ENCODE measurements around the gene UQCRC1. TPM values are rescaled to one million over a fixed set of nuclear protein-coding genes. Genes with fewer than 3 reads are reported as not detected.

UQCRC1 gene
- total and polyA plus RNA-seq, 2 of the 8 experiments (the other 6 are each of a cell fraction or from before 2014, with no cell fraction given): 310 to 720 TPM

DNA sequence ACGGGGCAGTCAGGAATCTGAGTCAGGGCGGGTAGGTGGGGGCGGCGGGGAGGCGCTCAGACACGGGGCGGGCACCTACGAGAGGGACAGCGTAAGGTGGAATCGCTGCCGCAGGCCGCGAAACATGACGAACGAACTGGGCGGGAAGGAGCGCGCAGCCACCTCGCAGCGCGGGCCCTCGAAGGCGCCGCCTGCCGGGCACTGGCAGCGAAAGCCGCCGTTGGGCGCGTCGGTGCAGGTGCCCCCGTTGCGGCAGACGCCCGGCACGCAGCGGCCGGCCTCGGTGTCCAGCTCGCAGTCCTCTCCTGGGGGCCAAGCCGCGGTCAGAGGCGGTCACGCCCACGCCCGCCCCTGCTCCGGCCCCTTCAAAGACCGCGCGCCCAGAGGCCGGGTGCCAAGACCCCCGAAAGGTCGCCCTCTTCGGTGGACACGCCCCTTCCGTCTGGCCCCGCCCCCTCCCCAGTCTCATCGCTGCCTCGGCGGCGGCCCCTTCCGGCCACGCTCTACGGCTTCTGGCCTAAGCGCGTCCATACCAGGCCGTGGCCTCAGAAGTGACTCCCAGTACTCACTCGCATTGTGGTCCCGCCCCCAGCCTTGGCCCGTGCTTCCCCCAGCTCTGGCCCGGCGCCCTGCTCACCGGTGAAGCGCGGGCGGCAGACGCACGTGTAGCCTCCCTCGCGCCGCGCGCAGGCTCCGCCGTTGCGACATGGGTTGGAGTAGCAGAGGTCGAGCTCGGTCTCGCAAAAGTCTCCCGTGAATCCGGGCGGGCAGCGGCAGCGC lies 46.8 kb upstream of the UQCRC1 start:
- H3K9ac ChIP-seq (replicated peaks in 1 of 4; ENCODE audit: extremely low read depth in 1 of 4, low read depth in 3 of 4, low read length in 3 of 4): peak overlapping the region in 2 of 4 experiments; percentile 54 to 56; a peak in 4 of 7 replicates
- FAIRE-seq: no peak
- H3K4me2 ChIP-seq (ENCODE audit: insufficient read depth in 1 of 2, low read depth in 2 of 2, low read length in 2 of 2): peak overlapping the region; percentile 74 to 81
- no peak for TF ChIP-seq SP1 (IDR thresholded peaks at IDR 0.05; ENCODE audit: low read depth, low read length)
- no peak for TF ChIP-seq TAF7 (optimal IDR thresholded peaks at IDR 0.05; ENCODE audit: borderline replicate concordance, low read depth, low read length)
- TF ChIP-seq YY1 (IDR thresholded peaks at IDR 0.05; ENCODE audit: low read depth, low read length): no peak
- peak; percentile 26 to 48; a peak in 3 of 4 replicates for TF ChIP-seq RAD21 (IDR thresholded peaks at IDR 0.05 in 1 of 2, conservative IDR thresholded peaks at IDR 0.05 in 1 of 2; ENCODE audit: low read depth in 2 of 2, low read length in 2 of 2)
- TF ChIP-seq HDAC2 (IDR thresholded peaks at IDR 0.05; ENCODE audit: borderline replicate concordance in 1 of 2, low read depth in 2 of 2, low read length in 2 of 2): 0 out of 4 replicates have a peak, but pooled peaks of 1 of the 2 experiments have one; percentile 7
- no peak for TF ChIP-seq SP2 (IDR thresholded peaks at IDR 0.05; ENCODE audit: low read length)
- TF ChIP-seq CREB1 (IDR thresholded peaks at IDR 0.05): peak; percentile 67
- TF ChIP-seq KDM5A (IDR thresholded peaks at IDR 0.05; ENCODE audit: low read length): no peak
- no peak for TF ChIP-seq TCF12 (IDR thresholded peaks at IDR 0.05; ENCODE audit: low read depth, low read length)
- no peak for TF ChIP-seq SAP30 (IDR thresholded peaks at IDR 0.05; ENCODE audit: insufficient read depth, insufficient replicate concordance, low read length)

More for the DNA sequence above, 46.8 kb upstream of the UQCRC1 start:
- H3K56ac ChIP-seq (replicated peaks; ENCODE audit: insufficient read length, low read depth, low read length): no peak overlapping the region
- DNase-seq (ENCODE audit: low read depth in 1 of 2, low spot score in 2 of 2): peak; percentile 75 to 97
- H2BK12ac ChIP-seq (ENCODE audit: low read depth, low read length): peak overlapping the region; percentile 80
- peaks cover 0 to 17% (median 15%) of the 10 kb centered on the region in 4 experiments; a peak in 6 of 7 replicates for H3K4me1 ChIP-seq (replicated peaks in 1 of 4; ENCODE audit: control insufficient read depth in 3 of 4, insufficient read depth in 4 of 4, low read length in 3 of 4)
- H4K20me1 ChIP-seq (replicated peaks in 1 of 2; ENCODE audit: control insufficient read depth in 1 of 2, insufficient read depth in 2 of 2, low read length in 2 of 2): peaks cover 6 to 39% of the 10 kb centered on the region in 2 experiments
- peak overlapping the region; percentile 94 for H4K91ac ChIP-seq (replicated peaks; ENCODE audit: insufficient read length, low read length)
- H3K9me3 ChIP-seq (ENCODE audit: insufficient read depth in 2 of 2, low read depth in 1 of 2, low read length in 1 of 2): no peaks in the 10 kb centered on the region
- no peak overlapping the region for H2AK5ac ChIP-seq (ENCODE audit: low read depth, low read length)
- H2BK15ac ChIP-seq (ENCODE audit: low read length): peak overlapping the region; percentile 99; the same call in 1 of the 2 replicates
- H3K4me3 ChIP-seq (ENCODE audit: extremely low read depth in 1 of 4, insufficient read depth in 2 of 4, low read depth in 3 of 4, low read length in 4 of 4): peak overlapping the region; percentile 33 to 61 (median 40)
- no peak overlapping the region for H2BK120ac ChIP-seq (replicated peaks; ENCODE audit: low read depth, low read length)
- peaks cover 9% of the 10 kb centered on the region; the same call in 1 of the 2 replicates for H3K23me2 ChIP-seq (ENCODE audit: low read depth, low read length)
- H2BK5ac ChIP-seq (ENCODE audit: low read depth, low read length): peak overlapping the region; percentile 83
- H2BK20ac ChIP-seq (ENCODE audit: low read length): no peak overlapping the region
- peaks cover 0 to 13% (median 8%) of the 10 kb centered on the region in 4 experiments; a peak in 5 of 8 replicates for H3K36me3 ChIP-seq (ENCODE audit: control insufficient read depth in 2 of 4, insufficient read depth in 4 of 4, low read length in 3 of 4)
- no peak overlapping the region for H3K23ac ChIP-seq (ENCODE audit: insufficient read length)
- peak overlapping the region; percentile 87 for H4K5ac ChIP-seq (ENCODE audit: insufficient read length, low read depth, low read length)
- H3K27me3 ChIP-seq (replicated peaks in 1 of 4; ENCODE audit: control insufficient read depth in 3 of 4, extremely low read depth in 1 of 4, insufficient read depth in 3 of 4, low read length in 3 of 4): peaks cover 0 to 5% (median 4%) of the 10 kb centered on the region in 4 experiments; a peak in 3 of 7 replicates
- H3K79me2 ChIP-seq (ENCODE audit: control insufficient read depth in 1 of 2, insufficient read depth in 2 of 2, low read length in 2 of 2): no peaks in the 10 kb centered on the region
- H3K14ac ChIP-seq (ENCODE audit: insufficient read length): no peak overlapping the region
- peak overlapping the region; percentile 71; the same call in 1 of the 2 replicates for H3K27ac ChIP-seq (ENCODE audit: low read depth, low read length)
- ChIA-PET CTCF (ENCODE audit: partially characterized antibody) (interaction anchor here (0.6 to 2.6 kb wide), 13 partner anchors 11 to 107 kb away, joined by 3 to 11 read pairs (median 3); partner anchors contain the start of genes PFKFB4 and SLC26A6), POLR2A (ENCODE audit: partially characterized antibody) (interaction anchor here (0.7 to 10.5 kb wide), 10 partner anchors 7 to 364 kb away, joined by 3 to 111 read pairs (median 4); partner anchors contain the start of genes ATRIP, CELSR3, IP6K2 and NCKIPSD)
- peak overlapping the region; percentile 95 for H3K18ac ChIP-seq (ENCODE audit: extremely low read depth, low read length)
- peak overlapping the region; percentile 70; the same call in 1 of the 2 replicates for H2AFZ ChIP-seq (ENCODE audit: low read length)
- H3K79me1 ChIP-seq (ENCODE audit: low read depth, low read length): peaks cover 2% of the 10 kb centered on the region; the same call in 1 of the 2 replicates
- 28% methylated on average over 45 of the region's 94 CpGs; no CpG with 5 or more reads in 1 of the 2 experiments for WGBS, 2 experiments (ENCODE audit: extremely low coverage in 1 of 2, insufficient coverage in 1 of 2, insufficient read length in 1 of 2, insufficient replicate concordance in 2 of 2, low coverage in 1 of 2, low lambda C conversion rate in 2 of 2, missing lambda C conversion rate in 1 of 2)
- H4K8ac ChIP-seq (ENCODE audit: extremely low read depth, insufficient read depth, low read length): peak overlapping the region; percentile 90; the same call in 1 of the 2 replicates
- peak overlapping the region; percentile 58 for H3K4ac ChIP-seq (replicated peaks; ENCODE audit: insufficient read length, low read depth, low read length)

Measured in H1 (cell line).